GM12891 (cell line): ENCODE data around the gene FBLN5.

Source experiments
- POLR2A ChIP-seq: IDR thresholded peaks from 2 replicates; pipeline ENCODE4 v1.6.1; 2011; ENCODE audit warnings: low read depth, low read length, control low read depth
- POLR2AphosphoS5 ChIP-seq: IDR thresholded peaks from 2 replicates; pipeline ENCODE4 v1.6.1; 2011; ENCODE audit warnings: low read depth, low read length, control low read depth
- POU2F2 ChIP-seq: IDR thresholded peaks from 2 replicates; pipeline ENCODE4 v1.6.1; 2011; ENCODE audit warnings: low read depth, mild to moderate bottlenecking, control low read depth, low read length, moderate library complexity

GRCh38 chr14:91906374-91906773 is 41.1 kb downstream of the FBLN5 start:
- TF ChIP-seq POLR2A (no peak), POLR2AphosphoS5 (no peak), POU2F2 (no peak)
